Nephron progenitor cell (in vitro differentiated cells): ENCODE measurements around the gene DCAF10.
"Not testable (repeated sequence)": the region's sequence is repeated elsewhere in the genome, so short reads cannot be mapped to it uniquely, and the experiment has no call there.

Experiments
- DNase-seq: peaks from one replicate; pipeline ENCODE4 v3.0.0; 2021
- H3K27ac Mint-ChIP-seq: 2 replicates; pipeline ENCODE4 v1.8.0; 2021; ENCODE audit warnings: mild to moderate bottlenecking, moderate library complexity, mixed read lengths
- H3K27me3 Mint-ChIP-seq: 2 replicates; pipeline ENCODE4 v1.8.0; 2021; ENCODE audit warnings: mild to moderate bottlenecking, low read depth, mixed read lengths; ENCODE audit not compliant: poor library complexity
- H3K36me3 Mint-ChIP-seq: 2 replicates; pipeline ENCODE4 v1.8.0; 2021; ENCODE audit warnings: low read depth, mixed read lengths
- H3K4me1 Mint-ChIP-seq: 2 replicates; pipeline ENCODE4 v1.8.0; 2021; ENCODE audit warnings: mixed read lengths
- H3K4me3 Mint-ChIP-seq: 2 replicates; pipeline ENCODE4 v1.8.0; 2021; ENCODE audit warnings: mild to moderate bottlenecking, moderate library complexity, mixed read lengths
- H3K9me3 Mint-ChIP-seq: 2 replicates; pipeline ENCODE4 v1.8.0; 2021; ENCODE audit warnings: mild to moderate bottlenecking, moderate library complexity, mixed read lengths
- TF ChIP-seq, protein P1 (sequence below): fragments of 200-600 bp; sonication (generic); IDR thresholded peaks from 2 replicates; pipeline ENCODE4 v1.5.0; 2021; ENCODE audit warnings: antibody characterized with exemption

The DCAF10 gene

DNA sequence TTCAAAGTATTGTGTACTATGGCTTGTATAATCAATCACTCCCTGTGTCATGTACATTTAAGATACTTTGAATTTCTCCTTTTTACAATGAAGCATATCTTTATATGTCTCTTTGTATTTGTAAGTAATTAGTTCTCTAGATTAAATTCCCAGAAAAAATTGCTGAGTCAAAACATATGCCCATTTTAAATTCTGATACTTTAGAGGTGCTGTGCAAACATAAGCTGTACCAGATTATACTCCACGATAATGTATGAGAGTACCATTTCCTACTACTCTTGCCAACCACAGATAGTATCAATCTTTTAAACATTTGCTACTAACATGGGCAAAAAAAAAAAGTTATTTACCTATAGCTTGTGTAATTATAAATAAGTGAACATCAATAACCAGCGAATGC lies 18.3 kb downstream of the DCAF10 start:
- Mint-ChIP-seq H3K27me3 (no peaks in the 10 kb centered on the region), H3K36me3 (peaks cover 47% of the 10 kb centered on the region), H3K9me3 (no peaks in the 10 kb centered on the region), H3K4me1 (no peaks in the 10 kb centered on the region), H3K4me3 (no peak overlapping the region), H3K27ac (no peak overlapping the region)
- DNase-seq = no peak
- TF ChIP-seq, protein P1, sequence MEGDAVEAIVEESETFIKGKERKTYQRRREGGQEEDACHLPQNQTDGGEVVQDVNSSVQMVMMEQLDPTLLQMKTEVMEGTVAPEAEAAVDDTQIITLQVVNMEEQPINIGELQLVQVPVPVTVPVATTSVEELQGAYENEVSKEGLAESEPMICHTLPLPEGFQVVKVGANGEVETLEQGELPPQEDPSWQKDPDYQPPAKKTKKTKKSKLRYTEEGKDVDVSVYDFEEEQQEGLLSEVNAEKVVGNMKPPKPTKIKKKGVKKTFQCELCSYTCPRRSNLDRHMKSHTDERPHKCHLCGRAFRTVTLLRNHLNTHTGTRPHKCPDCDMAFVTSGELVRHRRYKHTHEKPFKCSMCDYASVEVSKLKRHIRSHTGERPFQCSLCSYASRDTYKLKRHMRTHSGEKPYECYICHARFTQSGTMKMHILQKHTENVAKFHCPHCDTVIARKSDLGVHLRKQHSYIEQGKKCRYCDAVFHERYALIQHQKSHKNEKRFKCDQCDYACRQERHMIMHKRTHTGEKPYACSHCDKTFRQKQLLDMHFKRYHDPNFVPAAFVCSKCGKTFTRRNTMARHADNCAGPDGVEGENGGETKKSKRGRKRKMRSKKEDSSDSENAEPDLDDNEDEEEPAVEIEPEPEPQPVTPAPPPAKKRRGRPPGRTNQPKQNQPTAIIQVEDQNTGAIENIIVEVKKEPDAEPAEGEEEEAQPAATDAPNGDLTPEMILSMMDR = no peak

DNA sequence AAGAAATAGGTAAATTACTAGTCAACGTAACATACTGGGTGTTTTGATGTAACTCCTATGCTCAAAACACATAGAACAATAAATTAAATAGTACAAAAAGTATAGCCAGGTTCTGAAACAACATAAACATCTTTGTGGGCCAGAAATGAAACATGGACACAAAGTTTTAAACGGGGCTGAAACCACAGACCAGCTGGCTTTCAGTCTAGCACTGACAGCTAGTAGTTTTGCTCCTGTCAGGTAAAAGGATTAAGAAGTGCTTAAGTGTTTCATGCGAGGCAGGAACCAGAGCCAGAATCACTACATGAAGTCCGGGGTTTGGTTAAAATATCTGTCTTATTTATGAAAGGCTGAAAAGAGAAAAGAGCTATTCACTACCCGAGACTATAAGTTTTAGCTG lies 19.5 kb downstream of the DCAF10 start:
- H3K4me1 Mint-ChIP-seq = no peaks in the 10 kb centered on the region
- TF ChIP-seq, protein P1 = no peak
- H3K27ac Mint-ChIP-seq = no peak overlapping the region
- peaks cover 57% of the 10 kb centered on the region for H3K36me3 Mint-ChIP-seq
- DNase-seq = no peak
- H3K27me3 Mint-ChIP-seq = no peaks in the 10 kb centered on the region
- no peak overlapping the region for H3K4me3 Mint-ChIP-seq
- H3K9me3 Mint-ChIP-seq = no peaks in the 10 kb centered on the region

DNA sequence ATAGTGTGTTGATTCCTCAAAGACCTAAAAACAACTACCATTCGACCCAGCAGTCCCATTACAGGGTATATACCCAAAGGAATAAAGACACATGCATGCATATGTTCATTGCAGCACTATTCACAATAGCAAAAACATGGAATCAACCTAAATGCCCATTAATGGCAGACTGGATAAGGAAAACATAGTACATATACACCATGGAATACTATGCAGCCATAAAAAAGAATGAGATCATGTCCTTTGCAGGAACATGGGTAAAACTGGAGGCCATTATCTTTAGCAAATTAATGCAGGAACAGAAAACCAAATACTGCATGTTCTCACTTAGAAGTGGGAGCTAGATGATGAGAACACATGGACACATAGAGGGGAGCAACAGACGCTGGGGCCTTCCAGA lies 24.6 kb downstream of the DCAF10 start:
- H3K27me3 Mint-ChIP-seq, H3K4me1 Mint-ChIP-seq, H3K9me3 Mint-ChIP-seq, H3K27ac Mint-ChIP-seq, DNase-seq, H3K4me3 Mint-ChIP-seq: not testable (repeated sequence)
- H3K36me3 Mint-ChIP-seq = peaks cover 85% of the 10 kb centered on the region

DNA sequence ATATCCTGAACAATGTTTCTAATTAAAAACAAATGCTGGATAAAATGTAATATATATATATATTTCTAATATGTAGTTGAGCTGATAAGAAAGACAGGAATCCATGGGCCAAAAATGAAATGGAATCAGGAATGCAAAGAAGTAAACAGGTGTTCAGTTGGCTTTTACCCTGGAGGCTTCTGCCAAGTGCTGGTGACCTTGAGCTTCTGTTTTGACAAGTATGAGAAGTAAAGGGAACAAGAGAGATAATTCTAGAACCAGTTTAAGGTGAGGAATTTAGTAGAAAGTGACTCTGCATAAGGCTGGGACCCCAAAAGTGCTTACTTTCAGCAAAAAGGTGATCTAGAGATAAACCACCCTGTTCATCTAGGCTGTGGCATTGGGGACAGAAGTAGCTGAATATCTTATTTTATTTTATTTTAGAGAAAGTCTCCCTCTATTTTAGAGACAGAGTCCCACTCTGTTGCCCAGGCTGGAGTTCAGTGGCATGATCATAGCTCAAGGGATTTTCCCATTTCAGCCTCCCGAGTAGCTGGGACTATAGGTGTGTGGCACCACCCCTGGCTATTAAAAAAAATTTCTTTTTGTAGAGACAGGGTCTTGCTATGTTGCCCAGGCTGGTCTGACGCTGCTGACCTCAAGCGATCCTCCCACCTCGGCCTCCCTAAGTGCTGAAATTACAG lies 27.0 kb downstream of the DCAF10 start:
- Mint-ChIP-seq H3K27me3 (no peaks in the 10 kb centered on the region), H3K4me1 (no peaks in the 10 kb centered on the region), H3K27ac (no peak overlapping the region), H3K36me3 (peaks cover 67% of the 10 kb centered on the region), H3K4me3 (no peak overlapping the region), H3K9me3 (no peaks in the 10 kb centered on the region)
- no peak for DNase-seq
- TF ChIP-seq, protein P1 = no peak

DNA sequence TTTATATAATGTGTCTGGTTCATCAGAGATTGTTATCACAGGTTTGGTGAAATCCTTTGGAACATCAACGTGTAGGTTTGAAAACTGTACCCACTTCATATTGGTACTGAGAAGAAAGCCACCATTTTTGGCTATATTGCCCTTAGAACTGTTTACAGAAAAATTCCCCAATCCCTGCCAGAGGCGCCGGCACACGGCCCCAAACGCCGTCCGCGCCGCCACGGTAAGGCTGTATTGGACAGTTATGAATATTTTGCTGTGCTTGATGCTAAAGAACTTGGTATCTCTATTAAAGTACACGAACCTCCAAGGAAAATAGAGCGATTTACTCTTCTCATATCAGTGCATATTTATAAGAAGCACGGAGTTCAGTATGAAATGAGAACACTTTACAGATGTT lies 35.2 kb downstream of the DCAF10 start:
- Mint-ChIP-seq H3K27me3 (no peaks in the 10 kb centered on the region), H3K4me3 (no peak overlapping the region), H3K36me3 (peaks cover 15% of the 10 kb centered on the region), H3K27ac (peak overlapping the region; percentile 15), H3K4me1 (no peaks in the 10 kb centered on the region), H3K9me3 (no peaks in the 10 kb centered on the region)
- TF ChIP-seq, protein P1 = no peak
- no peak for DNase-seq

DNA sequence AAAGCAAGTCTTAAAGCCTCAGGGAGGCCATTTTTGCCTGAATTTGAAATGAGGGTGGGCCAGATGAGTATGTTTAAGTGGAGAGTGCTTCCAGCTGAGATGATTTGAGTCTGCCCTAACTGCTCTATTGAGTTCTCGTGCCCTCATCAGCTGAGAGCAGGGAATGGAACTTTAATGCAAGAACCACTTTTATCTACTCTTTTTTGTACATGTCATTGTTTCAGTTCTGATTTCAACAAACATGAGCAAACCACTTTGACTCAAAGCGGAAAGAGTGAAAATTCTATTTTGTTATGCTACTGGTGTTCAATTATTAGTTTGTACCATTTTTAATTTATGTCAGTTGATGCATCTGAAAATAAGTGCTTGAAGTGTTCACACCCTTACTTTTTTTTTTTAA lies 35.8 kb downstream of the DCAF10 start:
- Mint-ChIP-seq H3K9me3 (no peaks in the 10 kb centered on the region), H3K4me1 (no peaks in the 10 kb centered on the region), H3K27me3 (no peaks in the 10 kb centered on the region), H3K27ac (peak overlapping the region; percentile 51), H3K36me3 (peaks cover 15% of the 10 kb centered on the region), H3K4me3 (no peak overlapping the region)
- DNase-seq = no peak
- TF ChIP-seq, protein P1 = no peak
